Measurements from ENCODE around the gene ANXA4.
"Not testable (repeated sequence)": the region's sequence is repeated elsewhere in the genome, so short reads cannot be mapped to it uniquely, and the experiment has no call there.

ANXA4 gene

DNA sequence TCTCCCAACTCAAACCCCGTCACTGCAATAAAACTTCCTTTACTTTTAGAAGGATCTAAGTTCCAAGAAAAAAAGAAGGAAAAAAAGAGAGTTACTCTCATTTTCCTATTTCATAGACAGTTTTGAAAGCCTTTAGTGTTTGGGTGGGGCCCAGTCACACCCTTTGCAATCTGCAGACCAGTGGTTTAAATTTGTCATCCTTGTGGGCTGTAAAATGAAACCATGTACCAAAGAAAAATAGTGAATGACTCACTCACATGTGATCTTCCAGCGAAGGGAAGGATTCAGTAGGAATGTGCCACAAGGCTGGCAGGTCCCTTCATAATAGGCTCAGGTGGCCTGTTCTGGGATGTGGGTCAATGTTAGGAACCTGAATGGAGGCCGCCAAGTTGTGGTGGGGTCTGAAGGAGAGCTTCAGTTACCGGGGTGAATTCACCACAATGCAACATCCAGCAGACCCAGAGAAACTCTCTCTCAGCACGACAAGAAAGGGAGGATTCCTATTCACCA lies 28.3 kb downstream of the ANXA4 start:
- CTCF ChIA-PET, result interaction anchor here (1.0 to 9.0 kb wide), 5 partner anchors 8 to 47 kb away, joined by 3 to 55 read pairs (median 10); no protein-coding TSS in a partner anchor
- no peak for DNase-seq (ENCODE audit: extremely low spot score)
- POLR2A ChIA-PET, result no interaction called here
- TF ChIP-seq, protein P1, sequence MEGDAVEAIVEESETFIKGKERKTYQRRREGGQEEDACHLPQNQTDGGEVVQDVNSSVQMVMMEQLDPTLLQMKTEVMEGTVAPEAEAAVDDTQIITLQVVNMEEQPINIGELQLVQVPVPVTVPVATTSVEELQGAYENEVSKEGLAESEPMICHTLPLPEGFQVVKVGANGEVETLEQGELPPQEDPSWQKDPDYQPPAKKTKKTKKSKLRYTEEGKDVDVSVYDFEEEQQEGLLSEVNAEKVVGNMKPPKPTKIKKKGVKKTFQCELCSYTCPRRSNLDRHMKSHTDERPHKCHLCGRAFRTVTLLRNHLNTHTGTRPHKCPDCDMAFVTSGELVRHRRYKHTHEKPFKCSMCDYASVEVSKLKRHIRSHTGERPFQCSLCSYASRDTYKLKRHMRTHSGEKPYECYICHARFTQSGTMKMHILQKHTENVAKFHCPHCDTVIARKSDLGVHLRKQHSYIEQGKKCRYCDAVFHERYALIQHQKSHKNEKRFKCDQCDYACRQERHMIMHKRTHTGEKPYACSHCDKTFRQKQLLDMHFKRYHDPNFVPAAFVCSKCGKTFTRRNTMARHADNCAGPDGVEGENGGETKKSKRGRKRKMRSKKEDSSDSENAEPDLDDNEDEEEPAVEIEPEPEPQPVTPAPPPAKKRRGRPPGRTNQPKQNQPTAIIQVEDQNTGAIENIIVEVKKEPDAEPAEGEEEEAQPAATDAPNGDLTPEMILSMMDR (IDR thresholded peaks at IDR 0.05; ENCODE audit: control extremely low read depth, extremely low read depth, low read depth, missing control alignments), result no peak

DNA sequence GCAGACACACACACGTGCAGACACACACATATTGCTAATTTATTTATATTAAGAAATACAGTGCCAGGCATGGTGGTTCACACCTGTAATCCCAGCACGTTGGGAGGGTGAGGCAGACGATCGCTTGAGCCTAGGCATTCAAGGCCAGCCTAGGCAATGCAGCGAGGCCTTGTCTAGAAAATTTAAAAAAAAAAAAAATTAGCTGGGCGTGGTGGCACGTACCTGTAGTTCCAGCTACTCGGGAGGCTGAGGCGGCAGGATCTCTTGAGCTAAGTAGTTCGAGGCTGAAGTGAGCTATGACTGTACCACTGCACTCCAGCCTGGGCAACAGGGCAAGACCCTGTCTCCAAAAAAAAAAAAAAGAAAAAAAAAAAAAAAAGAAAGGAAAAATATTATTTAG lies 28.8 kb downstream of the ANXA4 start:
- TF ChIP-seq, protein P1 (IDR thresholded peaks at IDR 0.05; ENCODE audit: control extremely low read depth, extremely low read depth, low read depth, missing control alignments), result no peak
- CTCF ChIA-PET, result interaction anchor here (1.0 to 9.0 kb wide), 4 partner anchors 8 to 46 kb away, joined by 3 to 55 read pairs (median 8); no protein-coding TSS in a partner anchor
- POLR2A ChIA-PET, result interaction anchor here (0.6 kb wide), 1 partner anchor 79 kb away, joined by 4 read pairs; no protein-coding TSS in a partner anchor
- DNase-seq (ENCODE audit: extremely low spot score), result no peak

DNA sequence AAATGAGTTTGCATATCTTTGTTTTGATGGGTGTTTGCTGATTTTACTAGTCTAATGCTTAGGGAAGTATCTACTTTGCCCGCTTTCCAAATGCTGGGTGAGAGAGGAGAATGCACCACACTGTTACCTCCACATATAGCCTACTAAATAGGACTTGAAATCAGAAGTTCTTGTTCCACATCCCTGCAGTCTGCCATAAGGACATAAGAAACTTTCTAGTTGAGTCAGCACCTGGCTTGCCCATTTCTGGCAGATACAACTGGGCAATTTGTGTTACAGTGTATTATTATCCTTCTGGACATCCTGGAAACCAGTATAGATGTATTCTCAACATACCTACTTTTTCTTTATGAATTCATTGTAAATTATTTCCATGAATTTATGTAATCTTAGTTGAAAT lies 29.5 kb downstream of the ANXA4 start:
- DNase-seq (ENCODE audit: extremely low spot score), result no peak
- ChIA-PET POLR2A (interaction anchor here (0.6 kb wide), 1 partner anchor 78 kb away, joined by 4 read pairs; no protein-coding TSS in a partner anchor), CTCF (interaction anchor here (1.0 to 9.0 kb wide), 5 partner anchors 9 to 46 kb away, joined by 3 to 55 read pairs (median 6); partner anchors contain the start of gene ANXA4)
- TF ChIP-seq, protein P1 (IDR thresholded peaks at IDR 0.05; ENCODE audit: control extremely low read depth, extremely low read depth, low read depth, missing control alignments), result no peak

DNA sequence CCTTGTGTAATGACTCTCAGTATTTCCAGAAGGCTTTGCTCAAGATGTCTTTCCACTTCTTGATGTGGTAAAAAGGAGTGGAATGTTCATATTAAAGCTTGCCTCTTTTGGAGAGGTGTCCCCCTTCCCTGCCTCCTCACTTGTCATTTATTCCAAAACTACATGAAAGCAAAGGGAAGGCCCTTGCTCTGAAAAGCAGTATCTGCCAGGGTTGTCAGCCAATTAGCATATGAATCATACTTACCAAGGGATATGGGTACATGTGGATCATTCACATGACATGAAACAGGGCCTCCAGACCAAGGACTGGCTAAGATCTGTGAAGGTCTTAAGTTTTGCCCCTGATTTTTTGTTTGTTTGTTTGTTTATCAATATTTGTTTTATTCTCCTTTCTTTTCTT lies 31.3 kb downstream of the ANXA4 start:
- POLR2A ChIA-PET, result interaction anchor here (0.6 kb wide), 1 partner anchor 54 kb away, joined by 3 read pairs; no protein-coding TSS in a partner anchor
- CTCF ChIA-PET, result interaction anchor here (2.3 to 9.0 kb wide), 2 partner anchors 31 to 44 kb away, joined by 6 to 55 read pairs; partner anchors contain the start of gene ANXA4
- no peak for DNase-seq (ENCODE audit: extremely low spot score)
- TF ChIP-seq, protein P1 (IDR thresholded peaks at IDR 0.05; ENCODE audit: control extremely low read depth, extremely low read depth, low read depth, missing control alignments), result no peak

DNA sequence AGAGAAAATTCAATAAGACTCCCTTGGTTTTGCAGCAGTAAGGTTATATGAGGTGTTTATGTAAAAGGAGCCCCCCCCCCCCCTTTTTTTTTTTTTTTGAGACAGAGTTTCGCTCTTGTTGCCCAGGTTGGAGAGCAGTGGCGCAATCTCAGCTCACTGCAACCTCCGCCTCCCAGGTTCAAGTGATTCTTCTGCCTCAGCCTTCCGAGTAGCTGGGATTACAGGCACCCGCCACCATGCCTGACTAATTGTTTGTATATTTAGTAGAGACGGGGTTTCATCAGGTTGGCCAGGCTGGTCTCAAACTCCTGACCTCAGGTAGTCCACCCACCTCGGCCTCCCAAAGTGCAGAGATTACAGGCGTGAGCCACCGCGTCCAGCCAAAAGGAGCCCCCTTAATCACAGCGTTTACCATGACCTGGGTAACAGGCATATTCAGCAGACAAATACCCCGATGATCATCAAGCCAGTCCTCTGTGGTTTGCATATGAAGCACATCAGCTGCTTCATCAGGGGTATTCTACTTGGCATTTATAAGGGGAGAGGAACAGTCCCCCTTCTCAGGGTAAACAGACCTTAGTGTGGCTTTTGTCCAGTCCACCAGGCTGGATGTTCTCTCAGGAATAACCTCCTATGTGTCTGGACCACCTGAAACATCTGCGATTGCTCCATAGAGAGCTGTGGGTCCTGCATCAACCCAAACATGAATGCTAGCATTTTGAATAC lies 32.5 kb downstream of the ANXA4 start:
- DNase-seq (ENCODE audit: extremely low spot score); POLR2A ChIA-PET: not testable (repeated sequence)
- CTCF ChIA-PET, result interaction anchor here (1.3 to 2.3 kb wide), 5 partner anchors 11 to 50 kb away, joined by 4 to 8 read pairs (median 4); no protein-coding TSS in a partner anchor

DNA sequence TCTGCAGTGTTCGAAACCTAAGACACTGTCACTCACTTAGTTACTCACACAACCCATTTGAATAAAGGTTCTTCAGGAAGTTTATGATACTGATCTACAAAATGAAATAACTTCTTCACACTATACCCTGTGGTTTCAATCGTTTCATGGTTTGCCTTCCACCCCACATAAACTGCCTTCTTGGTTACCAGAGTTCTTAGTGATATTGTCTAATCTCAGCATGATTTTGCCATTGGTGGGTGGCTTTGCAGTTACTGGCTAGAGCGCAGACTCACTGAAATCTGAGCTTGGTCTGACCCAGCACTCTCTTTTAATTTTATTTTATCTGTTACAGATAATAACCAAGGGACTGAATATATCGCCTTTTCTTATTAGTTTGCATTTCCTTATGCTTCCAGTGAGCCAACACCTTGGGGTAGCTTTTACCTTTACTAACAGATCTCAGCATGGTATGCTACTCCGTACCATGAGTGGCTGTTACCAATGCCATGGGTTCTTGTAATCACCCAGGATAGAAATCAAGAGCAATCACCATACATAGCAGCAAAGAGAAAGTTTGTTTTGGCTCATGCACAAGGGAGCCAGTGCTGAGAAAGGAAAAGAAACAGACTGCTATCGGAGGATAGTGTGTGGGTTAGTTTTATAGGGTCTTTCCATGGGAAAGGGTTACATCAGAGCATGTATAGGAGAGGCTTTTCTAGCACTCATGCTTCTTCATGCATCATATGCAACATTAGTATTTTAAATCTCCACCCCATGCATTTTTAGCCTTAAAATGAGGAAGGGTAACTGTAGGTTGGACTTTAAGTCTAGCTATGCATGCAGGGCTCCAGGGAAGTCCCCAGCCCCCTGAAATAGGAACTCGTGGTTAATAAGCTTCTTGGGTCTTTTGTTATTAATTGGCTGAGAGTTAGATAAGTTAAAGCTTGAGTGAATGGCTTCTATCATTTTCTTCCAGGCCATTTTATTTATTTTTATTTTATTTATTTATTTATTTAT lies 33.3 kb downstream of the ANXA4 start:
- POLR2A ChIA-PET, result no interaction called here
- peak; percentile 54 for DNase-seq (ENCODE audit: extremely low spot score)
- CTCF ChIA-PET, result interaction anchor here (1.1 to 3.1 kb wide), 7 partner anchors 8 to 51 kb away, joined by 4 to 10 read pairs (median 5); no protein-coding TSS in a partner anchor
- TF ChIP-seq, protein P1 (IDR thresholded peaks at IDR 0.05; ENCODE audit: control extremely low read depth, extremely low read depth, low read depth, missing control alignments), result no peak
